Measurements from ENCODE around the gene CBFB. TPM values are rescaled to one million over a fixed set of nuclear protein-coding genes. Genes with fewer than 3 reads are reported as not detected.

CBFB gene
- total RNA-seq, 1 experiment from 2014 or later: 185 TPM

DNA sequence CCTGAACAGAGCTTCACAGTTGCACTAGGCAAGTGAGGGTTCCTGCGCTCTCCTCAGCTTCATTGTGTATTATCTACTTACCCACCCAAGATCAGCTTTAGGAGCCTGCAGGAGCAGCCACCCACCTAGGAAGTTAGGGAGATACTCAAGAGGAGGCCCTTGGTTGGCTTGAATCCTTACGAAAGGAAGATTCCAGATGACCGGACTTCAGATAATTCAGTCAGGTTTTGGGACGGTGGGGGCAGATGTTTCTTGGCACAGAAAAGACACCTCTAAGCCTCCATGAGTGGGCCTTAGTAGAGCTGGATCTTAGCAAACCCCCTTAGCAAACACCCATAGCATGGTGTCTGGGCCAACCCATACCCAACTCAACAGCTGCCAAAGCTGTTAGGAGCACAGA is 2.4 kb upstream of the CBFB start:
- peaks cover under 1% of the 10 kb centered on the region for H3K36me3 ChIP-seq (ENCODE audit: insufficient read depth, low read length, poor library complexity, severe bottlenecking)
- ChIA-PET CTCF (interaction anchor here (0.5 to 0.6 kb wide), 2 partner anchors 13 to 27 kb away, joined by 3 to 11 read pairs; no protein-coding TSS in a partner anchor), POLR2A (ENCODE audit: low non-redundant PET) (interaction anchor here (0.5 kb wide), 1 partner anchor 172 kb away, joined by 3 read pairs; the partner anchor contains the start of gene ELMO3)
- H3K4me3 ChIP-seq (ENCODE audit: low read depth, low read length, poor library complexity, severe bottlenecking): no peak overlapping the region
- H3K4me1 ChIP-seq (ENCODE audit: insufficient read depth, low read length, poor library complexity, severe bottlenecking): peaks cover 24% of the 10 kb centered on the region
- TF ChIP-seq CTCF (conservative IDR thresholded peaks at IDR 0.05; ENCODE audit: low read depth, low read length) (no peak), EZH2 (IDR thresholded peaks at IDR 0.05; ENCODE audit: borderline replicate concordance, low read depth, low read length, poor library complexity, severe bottlenecking) (no peak)
- H3K27me3 ChIP-seq (replicated peaks; ENCODE audit: insufficient read depth, low read depth, low read length, poor library complexity): no peaks in the 10 kb centered on the region
- no TSS peak for BruUV-seq (replicated peaks)
- intact Hi-C loops (cut with micrococcal nuclease; ENCODE audit: unreplicated experiment): no loop called here
- no peaks in the 10 kb centered on the region for H3K9me3 ChIP-seq (ENCODE audit: low read depth, low read length, poor library complexity, severe bottlenecking)
- no peak overlapping the region for H3K27ac ChIP-seq (ENCODE audit: low read depth, low read length, poor library complexity, severe bottlenecking)
- no peak for DNase-seq (ENCODE audit: low spot score)

DNA sequence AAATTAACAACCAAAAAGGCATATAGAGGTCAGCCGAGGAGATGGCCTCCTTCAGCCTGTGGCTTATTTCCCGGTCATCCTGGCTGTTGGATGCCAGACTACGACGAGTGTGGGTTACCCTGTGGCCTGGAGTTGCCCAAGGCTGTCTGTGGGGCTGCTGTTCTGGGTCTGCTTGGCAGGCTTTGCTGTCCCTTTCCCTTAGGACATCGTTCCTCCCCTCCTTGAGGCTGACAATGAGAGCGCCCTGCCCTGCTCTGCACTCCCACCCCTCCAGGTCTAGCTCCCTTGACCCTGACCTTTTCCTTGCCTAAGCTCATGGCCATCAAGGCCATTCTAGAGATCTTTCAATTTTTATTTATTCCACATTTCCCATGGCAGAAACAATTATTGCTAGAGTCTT is 1.9 kb upstream of the CBFB start:
- intact Hi-C loops (cut with micrococcal nuclease; ENCODE audit: unreplicated experiment): no loop called here
- DNase-seq (ENCODE audit: low spot score): no peak
- Histone ChIP-seq H3K36me3 (ENCODE audit: insufficient read depth, low read length, poor library complexity, severe bottlenecking) (peaks cover 5% of the 10 kb centered on the region), H3K4me3 (ENCODE audit: low read depth, low read length, poor library complexity, severe bottlenecking) (no peak overlapping the region), H3K9me3 (ENCODE audit: low read depth, low read length, poor library complexity, severe bottlenecking) (no peaks in the 10 kb centered on the region), H3K27ac (ENCODE audit: low read depth, low read length, poor library complexity, severe bottlenecking) (no peak overlapping the region), H3K27me3 (replicated peaks; ENCODE audit: insufficient read depth, low read depth, low read length, poor library complexity) (no peaks in the 10 kb centered on the region), H3K4me1 (ENCODE audit: insufficient read depth, low read length, poor library complexity, severe bottlenecking) (peaks cover 29% of the 10 kb centered on the region)
- CTCF ChIA-PET: interaction anchor here (0.5 to 1.8 kb wide), 2 partner anchors 9 to 26 kb away, joined by 3 to 6 read pairs; no protein-coding TSS in a partner anchor
- POLR2A ChIA-PET (ENCODE audit: low non-redundant PET): interaction anchor here (0.5 kb wide), 1 partner anchor 172 kb away, joined by 3 read pairs; the partner anchor contains the start of gene ELMO3
- TF ChIP-seq CTCF (conservative IDR thresholded peaks at IDR 0.05; ENCODE audit: low read depth, low read length): no peak
- TF ChIP-seq EZH2 (IDR thresholded peaks at IDR 0.05; ENCODE audit: borderline replicate concordance, low read depth, low read length, poor library complexity, severe bottlenecking): no peak
- BruUV-seq (replicated peaks): no TSS peak

DNA sequence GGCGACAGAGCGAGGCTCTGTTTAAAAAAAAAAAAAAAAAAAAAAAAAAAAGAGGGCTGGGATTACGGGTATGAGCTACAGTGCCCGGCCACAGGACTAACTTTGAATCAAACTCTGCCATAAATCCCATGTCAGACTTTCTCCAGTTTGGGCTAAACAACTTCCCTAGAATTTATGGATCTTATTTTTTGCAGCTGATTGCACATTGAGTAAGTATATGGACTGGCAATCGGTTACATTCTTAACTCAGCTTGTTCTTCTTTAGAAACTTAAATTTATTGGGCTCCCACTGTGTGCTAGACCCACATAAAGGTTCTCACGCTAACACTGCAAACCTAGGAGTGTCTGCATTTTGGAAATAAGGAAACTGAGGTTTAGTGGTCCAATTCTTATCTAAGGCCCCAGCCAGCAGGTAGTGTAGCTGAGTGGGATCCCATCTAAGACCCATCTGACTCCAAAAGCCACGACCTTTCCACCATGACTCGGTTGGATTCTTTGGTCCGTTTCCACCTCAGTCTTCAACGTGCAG is 718 bp upstream of the CBFB start:
- CTCF ChIA-PET: interaction anchor here (0.6 to 1.8 kb wide), 2 partner anchors 10 to 403 kb away, joined by 6 to 10 read pairs; partner anchors contain the start of gene HSD11B2
- Histone ChIP-seq H3K36me3 (ENCODE audit: insufficient read depth, low read length, poor library complexity, severe bottlenecking) (peaks cover 8% of the 10 kb centered on the region), H3K27ac (ENCODE audit: low read depth, low read length, poor library complexity, severe bottlenecking) (peak overlapping the region; percentile 85), H3K27me3 (replicated peaks; ENCODE audit: insufficient read depth, low read depth, low read length, poor library complexity) (no peaks in the 10 kb centered on the region), H3K4me1 (ENCODE audit: insufficient read depth, low read length, poor library complexity, severe bottlenecking) (peaks cover 36% of the 10 kb centered on the region), H3K4me3 (ENCODE audit: low read depth, low read length, poor library complexity, severe bottlenecking) (peak overlapping the region; percentile 96), H3K9me3 (ENCODE audit: low read depth, low read length, poor library complexity, severe bottlenecking) (no peaks in the 10 kb centered on the region)
- TF ChIP-seq EZH2 (IDR thresholded peaks at IDR 0.05; ENCODE audit: borderline replicate concordance, low read depth, low read length, poor library complexity, severe bottlenecking): no peak
- TF ChIP-seq CTCF (conservative IDR thresholded peaks at IDR 0.05; ENCODE audit: low read depth, low read length): no peak; the same call in 1 of the 2 replicates
- no peak for DNase-seq (ENCODE audit: low spot score)
- POLR2A ChIA-PET (ENCODE audit: low non-redundant PET): interaction anchor here (0.8 to 1.0 kb wide), 2 partner anchors 10 to 236 kb away, joined by 3 to 5 read pairs; no protein-coding TSS in a partner anchor
- intact Hi-C loops (cut with micrococcal nuclease; ENCODE audit: unreplicated experiment): no loop called here
- BruUV-seq (replicated peaks): TSS peak; percentile 97
